UCSD-AML1 (cell line): ENCODE measurements around the gene PLCG1.
A peak's percentile ranks its signal among the peaks of the same experiment; 100 is the strongest.

Source experiments
- DNase-seq: peaks from one replicate; lab custom pipeline; 2025; ENCODE audit not compliant: unreplicated experiment; lab: John Stamatoyannopoulos, UW

PLCG1 gene

DNA sequence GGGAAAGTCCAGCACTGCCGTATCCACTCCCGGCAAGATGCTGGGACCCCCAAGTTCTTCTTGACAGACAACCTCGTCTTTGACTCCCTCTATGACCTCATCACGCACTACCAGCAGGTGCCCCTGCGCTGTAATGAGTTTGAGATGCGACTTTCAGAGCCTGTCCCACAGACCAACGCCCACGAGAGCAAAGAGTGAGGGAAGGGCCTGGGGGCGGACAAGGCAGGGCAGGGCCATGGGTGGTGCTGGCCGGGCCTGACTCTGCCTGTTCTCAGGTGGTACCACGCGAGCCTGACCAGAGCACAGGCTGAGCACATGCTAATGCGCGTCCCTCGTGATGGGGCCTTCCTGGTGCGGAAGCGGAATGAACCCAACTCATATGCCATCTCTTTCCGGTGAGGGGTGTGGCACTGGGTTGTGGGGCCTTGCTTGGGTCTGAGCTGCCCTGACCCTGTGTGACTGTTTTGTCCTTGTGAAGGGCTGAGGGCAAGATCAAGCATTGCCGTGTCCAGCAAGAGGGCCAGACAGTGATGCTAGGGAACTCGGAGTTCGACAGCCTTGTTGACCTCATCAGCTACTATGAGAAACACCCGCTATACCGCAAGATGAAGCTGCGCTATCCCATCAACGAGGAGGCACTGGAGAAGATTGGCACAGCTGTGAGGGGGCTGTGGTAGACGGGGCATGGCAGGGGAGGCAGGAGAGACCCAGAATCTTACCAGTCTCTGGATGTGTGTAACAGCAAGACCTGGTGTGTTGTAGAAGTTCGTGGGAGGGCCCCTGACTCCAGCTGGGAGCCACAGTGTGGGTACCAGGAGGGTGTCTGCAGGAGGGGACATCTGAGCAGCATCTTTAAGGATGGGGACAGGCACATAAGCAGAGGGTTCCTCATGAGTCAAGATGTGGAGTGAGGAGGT lies 29.1 kb downstream of the PLCG1 start:
- DNase-seq, result no peak

DNA sequence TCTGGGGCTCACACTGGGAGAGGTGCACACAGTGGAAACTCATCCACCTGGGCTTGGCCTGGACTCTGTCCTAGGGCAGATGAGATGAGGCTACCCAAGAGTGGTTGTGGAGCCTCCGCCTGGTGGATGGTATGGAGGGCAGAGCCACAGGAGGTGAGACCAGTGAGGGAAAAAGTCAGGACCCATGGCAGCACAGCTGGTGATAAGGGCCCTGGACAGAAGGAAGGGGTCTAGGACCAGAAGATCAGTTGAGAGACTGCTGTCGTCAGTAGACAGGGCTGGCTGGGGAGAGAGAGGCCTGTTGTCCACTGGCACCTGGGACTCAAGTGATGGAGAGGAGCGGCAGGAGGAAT lies 29.8 kb downstream of the PLCG1 start:
- no peak for DNase-seq

DNA sequence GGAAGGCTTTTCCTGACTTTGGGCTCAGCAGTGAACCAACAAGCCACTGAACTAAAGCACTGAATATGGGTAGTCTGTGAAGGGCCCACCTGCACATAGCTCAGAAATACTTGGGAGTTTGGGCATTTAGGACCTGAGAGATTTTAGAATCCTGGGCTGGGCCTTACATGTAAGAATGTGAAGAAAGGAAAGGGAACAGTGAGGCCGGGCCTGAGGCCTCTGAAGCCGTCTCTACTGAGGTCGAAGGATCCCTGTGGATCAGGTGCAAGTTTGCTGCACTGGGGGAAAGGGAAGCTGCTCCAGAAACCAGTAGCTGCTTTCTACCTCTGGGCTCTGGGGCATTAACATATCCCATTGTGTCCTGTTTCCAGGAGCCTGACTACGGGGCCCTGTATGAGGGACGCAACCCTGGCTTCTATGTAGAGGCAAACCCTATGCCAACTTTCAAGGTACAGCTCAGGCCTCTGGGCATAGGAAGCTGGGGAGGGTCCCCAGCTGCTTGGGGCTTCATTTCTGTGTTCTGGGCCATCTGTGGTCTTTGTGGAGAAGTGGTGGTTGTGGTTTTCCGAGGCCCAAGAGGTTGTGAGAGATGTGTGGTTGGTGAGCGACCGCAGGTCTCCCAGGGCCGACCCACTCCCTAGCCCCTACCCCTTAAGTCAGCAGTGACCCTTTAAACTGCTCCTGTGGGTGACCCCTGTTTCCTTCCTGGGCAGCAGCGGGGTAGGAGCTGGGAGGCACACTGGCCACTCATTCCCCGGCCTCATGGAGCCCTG lies 30.3 kb downstream of the PLCG1 start:
- DNase-seq, result peak; percentile 71

DNA sequence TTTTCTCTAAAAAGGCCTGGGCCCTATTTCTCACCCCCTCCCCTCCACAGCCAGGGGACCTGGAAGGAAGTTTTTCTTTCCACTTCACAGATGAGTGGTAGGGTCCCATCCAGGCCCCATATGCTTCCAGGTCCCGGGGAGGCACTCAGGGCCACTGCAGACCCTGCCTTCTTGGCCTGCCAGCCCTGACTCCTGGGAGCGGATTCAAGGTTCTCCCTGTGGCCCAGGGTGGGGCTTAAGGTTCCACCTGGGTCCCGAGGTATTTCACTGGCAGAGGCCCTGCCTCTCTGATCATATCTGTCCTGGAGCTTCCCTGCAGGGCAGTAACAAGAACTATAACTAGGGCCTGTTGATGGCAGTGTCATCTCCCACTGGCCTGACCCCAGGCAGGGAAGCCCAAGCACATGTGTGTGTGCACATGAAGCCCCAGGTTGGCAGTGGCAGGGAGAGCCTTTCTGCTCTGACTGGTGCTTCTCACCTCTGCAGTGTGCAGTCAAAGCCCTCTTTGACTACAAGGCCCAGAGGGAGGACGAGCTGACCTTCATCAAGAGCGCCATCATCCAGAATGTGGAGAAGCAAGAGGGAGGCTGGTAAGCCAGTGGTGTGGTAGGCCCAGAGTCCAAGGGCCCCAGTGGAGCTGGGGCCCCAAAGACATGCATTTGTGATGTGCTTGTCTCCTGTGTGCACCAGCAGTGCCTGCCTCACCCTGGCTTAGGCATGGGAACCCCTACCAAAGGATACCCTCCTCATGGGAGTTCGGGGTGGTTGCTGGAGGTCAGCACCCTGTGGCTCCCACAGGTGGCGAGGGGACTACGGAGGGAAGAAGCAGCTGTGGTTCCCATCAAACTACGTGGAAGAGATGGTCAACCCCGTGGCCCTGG lies 31.2 kb downstream of the PLCG1 start:
- no peak for DNase-seq

DNA sequence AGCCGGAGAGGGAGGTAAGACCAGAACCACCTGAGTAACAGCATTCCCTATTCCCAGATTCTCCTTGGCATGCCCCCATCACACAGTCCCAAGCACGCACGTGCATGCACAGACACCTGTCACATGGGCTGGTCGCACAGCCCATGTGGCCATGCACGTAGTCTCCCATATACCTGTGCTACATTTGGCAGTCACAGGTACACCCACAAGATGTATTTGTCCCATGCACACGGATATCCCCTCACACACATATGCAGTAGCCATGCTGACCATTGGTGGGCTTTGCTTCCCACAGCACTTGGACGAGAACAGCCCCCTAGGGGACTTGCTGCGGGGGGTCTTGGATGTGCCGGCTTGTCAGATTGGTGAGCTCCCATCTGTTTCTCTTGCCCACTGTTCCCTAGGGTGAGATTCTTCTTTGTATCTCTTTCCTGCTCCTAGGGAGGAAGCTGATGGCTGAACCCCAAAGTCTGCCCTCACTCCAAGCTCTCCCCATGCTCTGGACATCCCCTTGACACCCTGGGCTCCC lies 31.9 kb downstream of the PLCG1 start:
- DNase-seq, result no peak

DNA sequence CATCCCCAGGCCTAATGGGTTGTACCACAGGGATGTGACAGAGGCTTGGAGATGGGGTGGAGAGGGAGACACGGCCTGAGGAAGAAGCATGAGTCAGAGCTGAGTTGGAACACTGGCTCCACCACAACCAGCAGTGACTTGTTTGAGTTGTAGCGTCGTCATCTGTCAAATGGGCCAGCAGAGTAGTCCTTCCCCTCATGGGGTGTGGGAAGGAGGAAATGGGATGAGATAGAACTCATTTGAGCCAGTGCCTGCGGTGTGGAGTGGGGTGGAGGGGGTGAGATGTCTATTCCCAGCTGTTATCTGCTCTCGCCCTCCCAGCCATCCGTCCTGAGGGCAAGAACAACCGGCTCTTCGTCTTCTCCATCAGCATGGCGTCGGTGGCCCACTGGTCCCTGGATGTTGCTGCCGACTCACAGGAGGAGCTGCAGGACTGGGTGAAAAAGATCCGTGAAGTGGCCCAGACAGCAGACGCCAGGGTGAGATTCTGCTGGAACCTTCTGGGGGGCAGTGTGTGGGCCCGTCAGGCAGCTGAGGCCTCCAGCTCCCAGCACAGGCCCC lies 32.5 kb downstream of the PLCG1 start:
- DNase-seq, result no peak

DNA sequence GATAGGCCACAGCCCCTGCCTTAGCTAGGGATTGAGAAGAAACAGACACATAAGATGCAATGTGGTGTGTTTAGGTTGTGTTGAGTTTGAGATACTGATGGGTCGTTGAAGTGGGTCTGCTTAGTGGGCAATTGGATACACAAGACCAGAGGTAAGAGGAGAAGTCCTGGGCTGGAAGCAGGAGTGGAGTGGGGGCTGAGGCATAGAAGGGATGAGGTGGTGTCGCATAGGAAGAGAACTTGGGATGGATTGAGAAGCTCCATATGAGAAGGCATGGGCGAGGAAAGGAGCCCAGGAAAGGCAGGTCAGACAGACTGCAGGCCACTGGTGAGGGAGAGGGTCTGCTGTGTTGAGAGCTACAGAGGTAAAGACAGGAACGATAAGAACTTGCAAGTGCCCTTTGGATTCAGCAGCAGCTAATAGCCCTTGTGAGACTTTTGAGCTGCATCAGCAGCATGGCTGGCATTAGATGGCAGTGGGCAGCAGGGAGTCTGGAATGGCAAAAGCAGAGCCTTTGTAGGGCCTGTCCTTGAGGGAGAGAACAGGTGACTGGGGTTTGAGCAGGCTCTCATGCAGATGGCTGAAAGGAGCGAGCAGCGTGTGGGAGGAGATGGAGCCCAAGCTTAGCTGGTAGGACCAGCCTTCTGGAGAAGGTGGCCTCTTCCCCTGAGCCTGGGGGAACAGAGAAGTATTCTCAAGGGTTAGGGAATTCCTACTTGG lies 33.2 kb downstream of the PLCG1 start:
- no peak for DNase-seq

DNA sequence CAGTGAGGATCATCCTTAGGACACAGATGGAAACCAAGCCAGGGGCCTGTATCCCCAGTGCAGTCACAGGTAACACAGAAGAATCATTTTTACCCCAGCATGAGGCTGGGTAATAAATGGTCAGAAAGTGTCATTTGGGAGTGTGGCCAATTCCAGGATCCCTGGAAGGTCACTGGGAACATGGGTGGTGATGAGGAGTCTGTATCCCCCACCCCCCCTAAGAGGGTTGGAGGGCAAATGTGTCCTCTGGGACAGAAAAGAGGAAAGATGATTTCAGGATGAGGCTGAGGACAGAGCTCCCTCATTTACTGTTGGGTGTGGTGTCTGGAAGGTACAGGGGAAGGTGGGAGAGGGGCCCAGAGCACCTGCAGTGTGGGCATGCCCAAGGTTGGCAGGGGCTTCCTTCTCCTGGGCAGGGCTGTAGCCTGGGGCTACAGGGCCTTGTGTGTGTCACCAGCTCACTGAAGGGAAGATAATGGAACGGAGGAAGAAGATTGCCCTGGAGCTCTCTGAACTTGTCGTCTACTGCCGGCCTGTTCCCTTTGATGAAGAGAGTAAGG lies 34.5 kb downstream of the PLCG1 start:
- no peak for DNase-seq

DNA sequence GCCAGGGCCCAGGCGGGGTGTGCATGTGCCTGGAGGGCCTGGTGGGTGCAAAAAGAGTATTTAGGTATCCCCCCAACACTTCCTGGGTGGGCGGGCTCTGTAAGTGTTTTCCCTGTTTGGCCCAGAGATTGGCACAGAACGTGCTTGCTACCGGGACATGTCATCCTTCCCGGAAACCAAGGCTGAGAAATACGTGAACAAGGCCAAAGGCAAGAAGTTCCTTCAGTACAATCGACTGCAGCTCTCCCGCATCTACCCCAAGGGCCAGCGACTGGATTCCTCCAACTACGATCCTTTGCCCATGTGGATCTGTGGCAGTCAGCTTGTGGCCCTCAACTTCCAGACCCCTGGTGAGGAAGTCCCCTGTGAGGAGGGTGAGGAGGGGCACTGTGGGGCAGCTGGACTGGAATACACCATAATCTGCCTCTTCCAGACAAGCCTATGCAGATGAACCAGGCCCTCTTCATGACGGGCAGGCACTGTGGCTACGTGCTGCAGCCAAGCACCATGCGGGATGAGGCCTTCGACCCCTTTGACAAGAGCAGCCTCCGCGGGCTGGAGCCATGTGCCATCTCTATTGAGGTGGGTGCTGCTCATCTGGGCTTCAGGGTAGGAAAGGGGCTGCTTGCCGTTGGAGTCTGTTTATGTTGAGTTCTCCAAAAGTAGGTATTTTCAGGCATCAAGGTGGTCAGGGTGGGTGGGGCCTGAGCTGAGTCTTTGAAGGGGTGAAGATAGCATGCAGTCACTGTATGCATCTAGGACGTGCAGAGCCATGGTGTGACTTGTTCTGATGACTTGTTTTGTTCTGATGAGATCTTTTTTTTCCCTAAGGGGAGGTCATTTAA lies 35.2 kb downstream of the PLCG1 start:
- DNase-seq, result no peak

DNA sequence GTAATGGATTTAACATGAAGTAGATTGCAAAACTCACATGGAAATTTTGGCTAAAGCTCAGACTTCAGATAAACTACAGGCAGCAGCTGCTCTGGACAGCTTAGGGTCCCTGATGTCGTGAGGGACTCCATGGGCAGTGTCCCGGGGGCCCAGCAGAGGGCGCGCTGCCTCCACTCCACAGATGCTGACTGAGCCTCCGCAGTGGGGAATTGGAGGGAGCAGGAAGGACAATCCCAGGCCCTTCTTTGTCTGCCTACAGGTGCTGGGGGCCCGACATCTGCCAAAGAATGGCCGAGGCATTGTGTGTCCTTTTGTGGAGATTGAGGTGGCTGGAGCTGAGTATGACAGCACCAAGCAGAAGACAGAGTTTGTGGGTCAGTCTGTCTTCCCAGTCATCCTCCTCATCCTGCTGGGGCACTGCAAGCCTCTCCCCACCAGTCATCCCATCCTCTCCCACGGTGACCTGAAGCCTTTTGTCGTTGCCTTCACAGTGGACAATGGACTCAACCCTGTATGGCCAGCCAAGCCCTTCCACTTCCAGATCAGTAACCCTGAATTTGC lies 35.9 kb downstream of the PLCG1 start:
- peak; percentile 75 for DNase-seq

DNA sequence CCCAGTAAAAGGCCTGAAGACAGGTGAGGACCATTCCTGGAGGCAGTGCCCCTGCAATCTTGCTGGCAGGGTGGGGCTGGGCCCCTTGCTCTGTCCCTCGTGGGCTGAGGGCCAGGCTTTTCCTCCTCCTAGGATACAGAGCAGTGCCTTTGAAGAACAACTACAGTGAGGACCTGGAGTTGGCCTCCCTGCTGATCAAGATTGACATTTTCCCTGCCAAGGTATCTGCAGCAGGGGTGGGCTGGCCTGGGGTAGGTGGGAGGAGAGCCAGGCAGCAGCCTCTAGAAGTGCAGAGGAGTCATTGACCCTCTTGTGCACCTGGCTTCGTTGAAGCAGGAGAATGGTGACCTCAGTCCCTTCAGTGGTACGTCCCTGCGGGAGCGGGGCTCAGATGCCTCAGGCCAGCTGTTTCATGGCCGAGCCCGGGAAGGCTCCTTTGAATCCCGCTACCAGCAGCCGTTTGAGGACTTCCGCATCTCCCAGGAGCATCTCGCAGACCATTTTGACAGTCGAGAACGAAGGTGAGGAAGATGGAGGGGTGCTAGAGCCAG lies 36.5 kb downstream of the PLCG1 start:
- no peak for DNase-seq

DNA sequence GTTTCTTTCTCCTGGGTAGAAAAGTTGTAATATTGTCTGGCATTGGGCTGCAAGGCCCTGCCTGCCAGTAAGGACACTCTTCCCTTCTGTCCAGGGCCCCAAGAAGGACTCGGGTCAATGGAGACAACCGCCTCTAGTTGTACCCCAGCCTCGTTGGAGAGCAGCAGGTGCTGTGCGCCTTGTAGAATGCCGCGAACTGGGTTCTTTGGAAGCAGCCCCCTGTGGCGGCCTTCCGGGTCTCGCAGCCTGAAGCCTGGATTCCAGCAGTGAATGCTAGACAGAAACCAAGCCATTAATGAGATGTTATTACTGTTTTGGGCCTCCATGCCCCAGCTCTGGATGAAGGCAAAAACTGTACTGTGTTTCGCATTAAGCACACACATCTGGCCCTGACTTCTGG lies 37.0 kb downstream of the PLCG1 start:
- DNase-seq, result no peak

DNA sequence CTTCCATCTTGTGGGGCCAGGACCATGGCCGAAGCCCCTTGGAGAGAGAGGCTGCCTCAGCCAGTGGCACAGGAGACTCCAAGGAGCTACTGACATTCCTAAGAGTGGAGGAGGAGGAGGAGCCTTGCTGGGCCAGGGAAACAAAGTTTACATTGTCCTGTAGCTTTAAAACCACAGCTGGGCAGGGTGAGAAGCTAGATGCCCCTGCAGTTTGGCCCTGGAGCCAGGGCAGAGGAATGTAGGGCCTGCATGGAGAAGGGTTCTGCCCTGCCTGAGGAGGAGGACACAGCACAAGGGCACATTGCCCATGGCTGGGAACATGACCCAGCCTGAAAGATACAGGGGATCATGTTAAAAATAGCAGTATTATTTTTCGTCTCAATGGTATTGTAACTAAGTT lies 37.4 kb downstream of the PLCG1 start:
- DNase-seq, result no peak

DNA sequence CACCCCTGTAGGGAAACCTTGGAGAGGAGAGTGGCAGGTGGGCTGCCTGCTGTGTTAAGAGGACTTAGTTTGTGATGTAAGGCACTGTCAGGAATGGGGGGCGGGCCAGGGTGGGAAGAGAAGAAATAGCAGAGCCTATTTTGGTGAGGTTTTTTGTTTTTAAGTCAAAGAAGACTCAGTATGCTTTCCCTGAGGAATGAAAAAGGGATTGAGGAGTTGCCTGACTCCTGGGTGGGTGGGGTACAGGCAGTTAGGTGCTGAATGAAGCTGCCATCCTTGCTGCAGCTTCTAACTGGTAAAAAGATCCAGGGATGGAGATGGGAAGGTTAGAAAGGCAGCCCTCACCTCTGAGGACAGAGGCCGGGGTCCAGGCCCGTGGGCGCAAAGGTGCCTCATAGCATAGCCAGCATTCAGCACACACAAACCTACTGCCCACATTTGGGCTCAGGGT lies 37.9 kb downstream of the PLCG1 start:
- no peak for DNase-seq

DNA sequence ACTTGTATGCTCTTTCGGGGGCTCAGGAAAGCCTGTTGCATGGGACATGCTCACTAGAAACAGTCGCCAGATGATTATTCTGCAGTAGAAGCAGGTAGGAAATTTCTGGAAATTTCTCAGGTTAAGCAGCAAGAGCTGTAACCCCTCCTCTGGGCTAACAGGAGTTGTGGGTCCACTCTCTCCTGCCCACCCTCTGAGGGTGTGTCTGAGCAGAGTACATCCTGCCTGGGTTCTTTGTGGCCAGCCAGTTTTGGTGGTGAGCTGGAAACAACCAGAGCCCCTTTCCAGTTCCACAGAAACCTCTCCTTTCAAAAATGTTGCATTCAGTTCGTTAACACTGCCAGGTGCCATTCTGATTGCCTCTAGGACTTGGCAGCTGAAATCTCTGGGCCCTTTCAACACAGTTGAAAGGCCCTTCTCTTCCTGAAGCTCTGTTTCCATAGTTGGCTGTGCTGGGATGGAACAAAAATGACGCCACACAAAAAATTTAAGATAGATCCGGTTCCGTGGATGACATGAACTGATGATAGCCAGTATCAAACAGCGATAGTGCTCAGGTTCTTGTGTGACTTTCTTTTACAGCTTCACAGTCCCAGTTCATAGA lies 38.5 kb downstream of the PLCG1 start:
- no peak for DNase-seq

DNA sequence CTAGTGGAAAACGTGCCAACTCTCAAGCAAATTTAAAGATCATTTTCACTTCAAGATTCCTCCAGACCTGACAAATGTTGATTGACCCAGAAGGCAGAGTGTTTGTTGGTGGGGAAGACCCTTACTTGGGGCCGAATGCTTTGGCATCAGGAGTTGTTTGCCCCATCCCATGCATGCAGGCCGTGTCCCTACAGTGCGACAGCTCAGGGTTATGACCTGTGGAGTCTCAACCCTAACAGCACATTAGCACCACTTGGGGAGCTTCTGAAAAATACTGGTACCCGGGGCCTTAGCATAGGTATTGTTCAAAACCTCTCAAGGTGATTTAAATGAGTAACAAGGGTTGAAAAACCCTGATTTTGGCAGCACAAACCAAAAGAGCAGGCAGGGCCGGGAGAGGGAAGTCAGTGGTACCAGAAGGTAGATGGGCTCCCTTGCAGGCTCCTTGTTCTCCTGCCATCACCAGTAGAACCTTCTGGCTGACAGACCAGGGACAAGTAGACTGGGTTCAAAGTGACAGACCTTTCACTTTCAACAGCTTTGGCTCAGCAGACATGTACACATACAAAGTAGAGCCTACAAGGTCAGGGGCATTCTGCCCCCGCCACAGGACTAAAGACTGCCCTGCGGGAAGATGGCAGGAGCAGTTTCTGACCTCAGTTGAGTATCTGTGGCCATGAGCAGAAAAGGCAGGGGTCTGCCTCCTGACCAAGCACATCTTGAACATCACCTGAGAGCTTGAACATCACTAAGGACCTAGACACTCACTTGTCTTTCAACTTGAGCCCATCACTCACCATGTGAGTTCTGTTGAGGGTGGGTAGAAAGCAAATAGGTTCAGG lies 39.6 kb downstream of the PLCG1 start:
- DNase-seq, result no peak

DNA sequence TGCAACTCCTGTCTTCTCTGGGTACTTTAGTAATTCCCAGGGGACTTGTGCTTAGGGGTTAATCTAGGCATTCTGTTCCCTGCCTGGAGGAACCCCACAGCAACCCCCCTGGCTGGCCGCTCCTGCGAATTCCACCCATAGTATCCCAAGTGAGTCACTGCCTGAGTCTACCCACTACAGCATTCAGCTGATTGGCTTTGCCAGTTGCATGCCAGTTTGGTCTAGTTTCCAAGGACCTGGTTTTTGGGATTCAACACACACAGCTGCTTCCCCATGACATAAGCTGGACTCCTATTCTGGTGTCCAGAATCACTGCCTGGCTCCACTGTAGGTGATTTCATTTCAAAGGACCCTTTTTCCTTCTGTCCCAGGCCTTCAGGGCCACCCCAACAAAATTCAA lies 40.3 kb downstream of the PLCG1 start:
- no peak for DNase-seq
